ENCODE data around the gene RIMS4. TPM values are rescaled to one million over a fixed set of nuclear protein-coding genes. Genes with fewer than 3 reads are reported as not detected.

The RIMS4 gene
- polyA plus RNA-seq, 3 donors from 2014 or later, result not detected

DNA sequence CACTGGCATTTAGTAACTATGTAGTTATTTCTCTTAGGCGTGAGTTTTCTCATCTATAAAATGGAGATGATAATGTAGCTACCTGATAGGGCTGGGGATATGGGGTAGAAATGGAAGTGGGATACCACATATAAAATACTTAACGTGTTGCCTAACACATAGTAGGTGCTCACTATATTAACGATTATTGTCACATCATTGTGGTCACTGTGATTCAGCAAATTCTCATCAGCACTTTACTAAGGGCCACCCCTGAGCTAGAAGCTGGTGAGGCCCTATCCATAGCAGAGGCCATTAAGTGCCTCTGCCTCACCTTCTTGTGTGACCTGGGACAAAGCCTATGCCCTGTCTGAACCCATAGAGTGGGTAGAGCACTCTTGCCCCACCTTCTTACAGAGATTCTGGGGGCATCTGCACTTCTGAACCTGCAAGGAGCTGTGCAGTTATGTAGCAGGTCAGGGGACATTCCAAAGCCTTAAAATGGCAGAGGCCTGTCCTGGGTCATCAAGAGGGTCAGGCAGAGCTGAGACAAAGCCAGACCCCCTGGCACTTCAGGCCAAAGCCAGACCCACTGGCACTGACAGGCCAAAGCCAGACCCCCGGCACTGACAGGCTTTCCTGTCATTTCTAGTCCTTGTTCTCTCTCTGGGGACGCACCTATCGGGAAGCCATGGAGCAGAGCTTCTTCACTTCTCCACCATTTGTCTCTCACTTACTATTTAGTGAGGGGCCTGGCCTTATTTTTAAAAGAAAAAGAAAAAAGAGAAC, 7.0 kb upstream of the RIMS4 start:
- Mint-ChIP-seq H3K27me3 (ENCODE audit: low read depth in 3 of 3) (peaks cover 1 to 4% (median 2%) of the 10 kb centered on the region in 3 donors), H3K9me3 (no peaks in the 10 kb centered on the region), H3K27ac (no peak overlapping the region), H3K36me3 (no peaks in the 10 kb centered on the region), H3K4me1 (no peaks in the 10 kb centered on the region), H3K4me3 (no peak overlapping the region)
- DNase-seq, result no peak

DNA sequence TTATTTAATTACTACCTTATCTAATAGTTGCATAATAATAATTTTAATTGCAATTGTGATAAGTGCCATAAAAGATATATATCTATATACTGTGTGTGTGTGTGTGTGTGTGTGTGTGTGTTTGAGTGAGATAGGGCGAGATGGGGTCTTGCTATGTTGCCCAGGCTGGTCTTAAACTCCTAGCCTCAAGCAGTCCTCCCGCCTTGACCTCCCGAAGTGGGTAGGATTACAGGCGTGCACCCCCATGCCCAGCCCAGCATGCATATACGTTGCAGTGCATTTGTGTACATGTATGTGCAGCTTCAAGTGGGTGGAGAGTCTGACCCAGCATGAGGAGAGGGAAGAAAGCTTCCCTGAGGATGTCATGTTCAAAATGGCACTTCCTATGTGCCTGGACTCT, 4.6 kb upstream of the RIMS4 start:
- DNase-seq, result no peak
- Mint-ChIP-seq H3K36me3 (no peaks in the 10 kb centered on the region), H3K4me3 (no peak overlapping the region), H3K4me1 (peaks cover 7 to 8% of the 10 kb centered on the region in 2 donors), H3K27me3 (ENCODE audit: low read depth in 3 of 3) (peaks cover 4 to 10% (median 5%) of the 10 kb centered on the region in 3 donors), H3K27ac (no peak overlapping the region), H3K9me3 (no peaks in the 10 kb centered on the region)

DNA sequence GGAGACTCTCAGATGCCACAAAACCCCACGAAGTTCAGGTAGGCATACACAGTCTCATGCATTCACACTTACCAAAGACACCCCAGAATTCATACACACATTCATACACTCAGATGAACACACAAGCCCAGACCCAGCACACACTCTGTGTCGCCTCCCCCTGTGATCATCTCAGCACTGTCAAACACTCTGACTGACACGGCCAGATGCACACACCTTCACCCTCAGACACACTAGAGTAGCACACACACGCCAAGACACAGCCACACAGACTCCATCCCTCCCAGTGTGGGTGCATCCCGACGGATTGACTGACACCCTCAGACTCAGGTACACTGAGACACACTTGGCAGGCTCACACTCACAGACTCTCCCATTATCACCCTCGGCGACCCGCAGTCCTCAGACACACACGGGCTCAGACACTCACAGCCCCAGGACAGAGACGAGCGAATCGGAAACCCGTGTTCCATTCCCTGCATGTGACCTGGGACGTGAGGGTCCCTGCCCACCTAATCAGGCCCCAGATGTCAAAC, 872 bp upstream of the RIMS4 start:
- no peak for DNase-seq
- Mint-ChIP-seq H3K9me3 (no peaks in the 10 kb centered on the region), H3K4me3 (peak overlapping the region in 3 of 5 donors; percentile 28 to 63 (median 49)), H3K4me1 (peaks cover 7 to 8% of the 10 kb centered on the region in 2 donors), H3K36me3 (no peaks in the 10 kb centered on the region), H3K27me3 (ENCODE audit: low read depth in 3 of 3) (peaks cover 8 to 33% (median 10%) of the 10 kb centered on the region in 3 donors), H3K27ac (no peak overlapping the region)

DNA sequence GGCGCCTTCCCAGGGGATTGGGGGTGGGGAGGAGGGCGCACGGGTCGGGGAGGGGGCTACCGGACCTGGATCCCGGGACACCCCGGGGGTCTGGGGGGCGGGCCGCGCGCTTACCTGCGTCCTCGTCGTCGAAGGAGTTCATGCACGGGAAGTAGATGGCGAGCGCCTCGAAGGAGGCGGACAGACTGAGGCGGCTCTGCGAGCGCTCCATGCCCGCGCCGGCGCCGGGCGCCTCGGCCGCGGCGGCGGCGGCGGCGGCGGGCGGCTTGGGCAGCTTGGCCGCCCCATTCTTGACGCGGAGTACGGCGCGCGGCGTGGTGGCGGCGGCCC, 320 bp downstream of the RIMS4 start:
- Mint-ChIP-seq H3K4me1 (peaks cover 7 to 8% of the 10 kb centered on the region in 2 donors), H3K27me3 (ENCODE audit: low read depth in 3 of 3) (peaks cover 8 to 34% (median 10%) of the 10 kb centered on the region in 3 donors), H3K4me3 (no peak overlapping the region), H3K27ac (no peak overlapping the region), H3K9me3 (no peaks in the 10 kb centered on the region), H3K36me3 (no peaks in the 10 kb centered on the region)
- DNase-seq, result no peak

DNA sequence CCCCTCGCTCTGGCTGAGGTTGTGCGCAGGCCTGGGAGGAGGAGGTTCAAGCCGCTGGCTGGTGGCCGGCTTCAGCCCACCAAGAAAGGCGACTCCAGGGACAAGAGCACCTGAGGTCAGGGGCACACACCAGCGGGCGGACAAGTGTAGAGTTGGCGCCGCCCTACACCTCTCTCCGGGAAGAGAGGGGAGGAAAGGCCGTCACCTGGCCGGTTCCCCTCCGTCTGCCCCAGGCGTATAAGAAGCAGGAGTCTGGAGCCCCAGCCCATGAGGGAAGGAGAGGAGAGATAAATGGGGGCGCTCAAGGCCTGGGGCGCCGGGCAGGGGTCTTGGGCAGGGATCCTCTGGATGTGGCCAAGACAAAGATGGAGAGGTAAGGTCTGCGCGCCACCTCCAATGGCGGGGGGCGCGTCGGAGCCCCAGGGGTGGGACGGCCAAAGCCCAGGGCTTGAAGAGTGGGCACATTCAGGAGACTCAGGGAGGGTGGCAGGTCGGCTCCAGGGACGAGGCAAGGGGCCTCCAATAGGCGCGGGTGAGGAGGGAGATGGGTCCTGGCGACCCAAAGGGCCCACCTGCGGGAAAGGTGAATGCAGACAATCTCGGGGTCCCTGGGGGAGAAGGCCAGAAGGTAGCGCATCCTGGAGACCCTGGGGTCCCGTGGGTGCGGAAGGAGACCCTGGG, 826 bp downstream of the RIMS4 start:
- no peaks in the 10 kb centered on the region for H3K9me3 Mint-ChIP-seq
- no peak overlapping the region for H3K27ac Mint-ChIP-seq
- peaks cover 7 to 8% of the 10 kb centered on the region in 2 donors for H3K4me1 Mint-ChIP-seq
- no peak overlapping the region for H3K4me3 Mint-ChIP-seq
- H3K36me3 Mint-ChIP-seq, result no peaks in the 10 kb centered on the region
- DNase-seq, result no peak
- H3K27me3 Mint-ChIP-seq (ENCODE audit: low read depth in 3 of 3), result peaks cover 8 to 39% (median 11%) of the 10 kb centered on the region in 3 donors

DNA sequence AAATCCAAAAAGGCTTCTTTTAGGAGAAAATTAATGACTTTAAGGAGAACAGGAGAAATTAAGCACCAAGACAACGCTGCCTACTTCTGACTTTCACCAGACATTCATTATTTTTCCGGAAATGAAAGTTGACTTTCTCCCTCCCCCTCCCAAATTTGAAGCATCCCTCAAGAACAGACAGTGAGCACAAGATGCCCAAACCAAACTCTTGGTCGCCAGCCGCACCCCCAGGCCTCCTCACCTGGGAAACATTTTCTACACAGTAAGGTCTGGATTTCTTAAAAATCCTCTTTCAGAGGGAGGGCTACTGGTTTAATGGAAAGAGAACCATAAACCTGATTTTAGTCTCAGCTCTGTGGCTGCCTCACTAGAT, 2.7 kb downstream of the RIMS4 start:
- Mint-ChIP-seq H3K36me3 (no peaks in the 10 kb centered on the region), H3K4me1 (peaks cover 7 to 8% of the 10 kb centered on the region in 2 donors), H3K27me3 (ENCODE audit: low read depth in 3 of 3) (peaks cover 8 to 38% (median 14%) of the 10 kb centered on the region in 3 donors), H3K4me3 (no peak overlapping the region), H3K9me3 (no peaks in the 10 kb centered on the region), H3K27ac (no peak overlapping the region)
- DNase-seq, result no peak

DNA sequence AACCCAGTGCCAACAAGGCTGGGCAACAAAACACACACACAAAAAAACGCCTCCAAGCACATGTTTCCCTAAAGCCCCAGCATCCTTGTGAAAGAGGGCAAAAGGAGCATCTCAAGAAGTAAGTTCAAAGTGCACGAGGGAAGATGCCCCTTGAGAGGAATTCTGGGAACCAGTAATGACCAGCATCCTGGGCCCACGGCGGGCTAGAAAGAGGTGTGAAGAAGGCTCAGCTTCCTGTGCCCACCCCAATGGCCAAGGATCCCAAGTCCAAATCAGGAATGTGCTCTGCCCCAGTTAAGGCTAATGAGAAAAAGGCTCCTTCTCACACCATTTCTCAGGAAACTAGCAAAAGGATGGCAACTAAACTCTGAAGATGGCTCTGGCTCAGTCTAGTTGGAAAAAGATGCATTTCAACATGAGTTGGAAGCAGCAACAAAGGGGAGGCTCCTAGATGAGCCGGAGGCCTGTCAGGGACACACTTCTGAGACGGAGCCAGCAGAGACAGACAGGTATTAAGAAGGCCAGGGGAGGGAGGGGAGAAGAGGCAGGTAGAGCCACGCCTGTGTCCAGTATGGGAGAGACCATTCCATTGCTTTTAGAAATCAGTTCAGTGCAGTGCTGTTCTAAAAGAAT, 3.2 kb downstream of the RIMS4 start:
- no peak overlapping the region for H3K27ac Mint-ChIP-seq
- H3K36me3 Mint-ChIP-seq, result no peaks in the 10 kb centered on the region
- peaks cover 7 to 8% of the 10 kb centered on the region in 2 donors for H3K4me1 Mint-ChIP-seq
- H3K4me3 Mint-ChIP-seq, result no peak overlapping the region
- H3K27me3 Mint-ChIP-seq (ENCODE audit: low read depth in 3 of 3), result peaks cover 8 to 36% (median 14%) of the 10 kb centered on the region in 3 donors
- no peaks in the 10 kb centered on the region for H3K9me3 Mint-ChIP-seq
- no peak for DNase-seq

DNA sequence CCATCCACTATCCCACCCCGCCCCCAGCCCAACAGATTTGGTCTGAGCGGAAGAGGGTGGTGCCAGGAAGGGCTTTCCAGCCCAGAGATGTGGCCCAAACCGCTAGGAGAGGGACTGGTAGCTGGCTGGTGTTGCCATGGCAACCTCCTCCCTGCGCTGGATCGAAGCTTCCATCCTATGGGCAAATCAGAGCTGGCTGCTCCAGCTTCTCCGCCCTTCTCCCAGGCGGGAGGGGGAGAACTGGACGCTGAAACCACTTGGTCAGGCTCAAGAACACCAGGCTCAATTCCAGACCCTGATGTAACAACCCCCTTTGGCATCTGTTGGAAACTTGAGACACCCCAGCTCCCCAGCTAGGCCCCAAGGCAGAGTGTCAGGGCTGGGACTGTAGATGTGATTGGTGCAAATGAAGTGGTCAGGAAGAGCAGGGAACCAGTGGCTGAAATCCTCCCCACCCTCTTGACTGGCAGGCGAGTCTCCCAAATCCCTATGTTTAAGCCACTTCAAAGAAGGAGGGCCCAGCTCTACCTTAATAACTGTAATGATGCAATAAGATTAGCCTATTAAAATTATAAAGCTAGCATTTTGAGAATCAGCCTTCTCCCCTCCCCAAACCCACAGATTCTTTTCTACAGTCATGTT, 4.2 kb downstream of the RIMS4 start:
- H3K4me3 Mint-ChIP-seq, result no peak overlapping the region
- H3K36me3 Mint-ChIP-seq, result no peaks in the 10 kb centered on the region
- H3K27me3 Mint-ChIP-seq (ENCODE audit: low read depth in 3 of 3), result peaks cover 6 to 31% (median 12%) of the 10 kb centered on the region in 3 donors

DNA sequence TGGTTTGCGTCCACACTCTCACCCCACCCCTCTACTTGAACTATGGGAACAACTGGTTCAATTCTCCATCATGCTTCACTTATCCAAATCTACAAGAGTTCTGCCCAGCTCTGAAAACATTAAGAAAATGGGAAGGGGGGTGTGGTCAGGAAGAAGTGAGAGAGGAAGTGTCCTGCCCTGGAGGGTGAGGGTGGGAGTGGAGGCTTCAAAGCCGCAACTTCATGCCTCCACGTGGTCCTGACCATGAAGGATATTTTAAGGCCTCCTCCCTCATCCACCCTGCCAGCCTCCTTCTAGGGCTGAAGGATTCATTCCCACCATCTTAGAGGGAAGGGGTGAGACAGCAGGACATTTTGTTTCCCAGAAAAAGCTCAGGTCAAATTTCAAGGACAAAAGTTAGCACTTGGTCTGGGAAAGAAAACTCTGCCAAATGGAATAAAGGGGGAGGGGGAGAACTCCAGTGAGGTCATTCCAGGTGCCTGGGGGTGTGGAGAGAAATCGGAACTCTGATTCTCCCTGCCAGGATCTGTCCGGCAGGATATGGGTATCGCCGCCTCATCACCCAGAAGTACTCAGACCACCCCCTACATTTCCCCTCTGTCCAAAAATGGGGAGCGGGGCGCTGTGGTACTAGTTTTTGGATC, 4.9 kb downstream of the RIMS4 start:
- H3K4me1 Mint-ChIP-seq, result no peaks in the 10 kb centered on the region
- no peaks in the 10 kb centered on the region for H3K36me3 Mint-ChIP-seq
- H3K27me3 Mint-ChIP-seq (ENCODE audit: low read depth in 3 of 3), result peaks cover 5 to 30% (median 11%) of the 10 kb centered on the region in 3 donors
- H3K4me3 Mint-ChIP-seq, result no peak overlapping the region
- no peak for DNase-seq
- H3K27ac Mint-ChIP-seq, result no peak overlapping the region
- no peaks in the 10 kb centered on the region for H3K9me3 Mint-ChIP-seq

More for the DNA sequence above, 4.2 kb downstream of the RIMS4 start:
- Mint-ChIP-seq H3K27ac (no peak overlapping the region), H3K4me1 (peaks cover 2 to 3% of the 10 kb centered on the region in 2 donors), H3K9me3 (no peaks in the 10 kb centered on the region)
- DNase-seq, result no peak

DNA sequence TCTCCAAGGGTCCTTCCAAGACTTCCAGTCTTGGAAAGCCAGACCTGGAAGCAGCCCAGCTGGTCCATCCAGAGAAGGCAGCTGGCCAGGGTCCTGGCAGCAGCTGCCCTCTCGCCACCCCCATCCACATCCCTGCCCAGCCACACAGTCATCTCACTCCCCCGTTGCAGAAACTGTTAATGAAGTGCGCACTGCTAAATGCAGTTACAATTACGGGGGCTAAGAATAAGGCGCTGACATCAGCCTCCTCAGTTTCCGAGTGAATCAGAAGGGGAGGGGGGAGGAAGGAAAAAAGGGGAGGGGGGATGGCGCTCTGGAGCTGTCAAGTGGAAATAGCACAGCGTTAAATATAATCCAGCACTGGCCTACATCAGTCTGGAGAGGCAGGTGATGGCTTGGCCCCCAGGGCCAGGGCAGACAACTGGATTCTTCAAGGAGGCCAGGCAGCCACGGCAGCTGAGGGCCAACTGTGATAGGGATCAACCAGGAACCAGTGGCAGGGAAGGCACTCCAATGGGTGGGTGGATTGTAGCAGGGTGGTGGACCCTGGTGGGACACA, 6.9 kb downstream of the RIMS4 start:
- no peak for DNase-seq
- H3K36me3 Mint-ChIP-seq, result no peaks in the 10 kb centered on the region
- no peak overlapping the region for H3K27ac Mint-ChIP-seq
- H3K9me3 Mint-ChIP-seq, result no peaks in the 10 kb centered on the region
- H3K4me1 Mint-ChIP-seq, result no peaks in the 10 kb centered on the region
- H3K27me3 Mint-ChIP-seq (ENCODE audit: low read depth in 3 of 3), result peaks cover 5 to 23% (median 7%) of the 10 kb centered on the region in 3 donors
- no peak overlapping the region for H3K4me3 Mint-ChIP-seq

DNA sequence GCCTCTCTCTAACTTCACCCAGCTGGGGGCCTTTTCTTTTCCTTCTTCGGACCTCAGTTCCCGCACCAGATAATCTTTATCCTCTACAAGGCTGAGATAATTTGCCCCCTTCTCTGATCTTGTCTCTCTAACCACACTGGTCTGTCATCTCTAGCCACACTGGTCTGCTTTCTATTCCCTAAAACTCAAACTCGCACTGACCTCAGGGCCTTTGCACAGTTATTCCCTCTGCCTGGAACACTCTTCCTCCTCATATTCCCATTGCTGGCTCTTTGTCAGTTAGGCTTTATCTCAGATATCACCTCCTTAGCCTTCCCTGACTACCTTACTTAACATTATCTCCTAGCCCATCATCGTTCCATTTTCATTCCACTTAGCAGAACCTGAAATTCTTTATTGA, 7.6 kb downstream of the RIMS4 start:
- Mint-ChIP-seq H3K9me3 (no peaks in the 10 kb centered on the region), H3K4me3 (no peak overlapping the region), H3K36me3 (no peaks in the 10 kb centered on the region), H3K4me1 (no peaks in the 10 kb centered on the region), H3K27me3 (ENCODE audit: low read depth in 3 of 3) (peaks cover 2 to 20% (median 6%) of the 10 kb centered on the region in 3 donors), H3K27ac (no peak overlapping the region)
- DNase-seq, result no peak

DNA sequence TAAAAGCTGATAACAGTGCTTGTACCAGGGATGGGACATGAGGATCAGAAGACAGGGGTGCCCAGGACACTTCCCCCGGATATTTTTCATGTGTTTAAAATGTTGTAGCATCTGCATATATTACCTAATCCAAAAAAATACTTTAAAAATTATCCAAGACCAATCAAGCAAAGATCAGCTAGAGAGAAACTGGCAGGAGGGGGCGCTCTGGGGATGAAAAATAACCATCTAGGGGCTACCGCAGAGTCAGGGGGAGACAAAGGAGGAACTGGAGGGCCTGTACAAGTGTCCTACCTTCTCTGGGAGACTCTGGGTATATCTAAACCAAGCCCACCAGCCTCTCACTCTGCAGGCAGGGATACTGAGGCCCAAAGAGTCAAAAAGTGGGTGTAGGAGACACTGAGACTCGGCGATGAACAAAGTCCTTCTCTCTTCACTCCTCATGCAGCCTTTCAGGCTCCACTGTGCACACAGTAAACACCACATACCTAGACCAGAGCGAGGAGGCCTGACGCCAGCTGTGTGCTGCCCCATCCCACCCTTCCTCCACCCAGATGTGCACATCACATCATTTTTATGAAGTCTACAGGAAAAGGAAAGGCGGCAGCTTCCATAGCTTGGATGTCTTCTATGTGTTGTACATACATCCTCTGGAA, 9.8 kb downstream of the RIMS4 start:
- Mint-ChIP-seq H3K27ac (no peak overlapping the region), H3K4me3 (no peak overlapping the region), H3K9me3 (no peaks in the 10 kb centered on the region), H3K4me1 (no peaks in the 10 kb centered on the region), H3K36me3 (no peaks in the 10 kb centered on the region), H3K27me3 (ENCODE audit: low read depth in 3 of 3) (peaks cover 0 to 13% (median 7%) of the 10 kb centered on the region in 3 donors)
- DNase-seq, result no peak

DNA sequence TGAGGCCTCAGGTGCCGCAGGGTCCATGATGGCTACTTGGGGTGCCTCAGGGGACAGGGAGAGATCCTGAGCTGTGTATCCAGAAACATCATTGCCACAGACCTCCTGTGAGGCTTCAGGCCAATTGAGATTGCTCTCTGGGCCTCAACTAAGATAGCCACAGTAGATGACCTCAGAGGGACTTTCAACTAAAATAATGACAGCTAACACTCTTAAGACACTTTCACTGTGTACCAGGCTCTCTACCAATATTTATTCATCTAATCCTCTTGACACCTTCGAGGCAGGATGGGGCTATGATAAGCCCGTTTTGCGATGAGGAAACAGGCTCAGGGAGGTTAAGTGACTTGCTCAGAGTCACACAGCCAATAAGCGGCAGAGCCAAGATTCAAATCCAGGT, 10.7 kb downstream of the RIMS4 start:
- no peaks in the 10 kb centered on the region for H3K4me1 Mint-ChIP-seq
- peaks cover 0 to 9% (median 7%) of the 10 kb centered on the region in 3 donors for H3K27me3 Mint-ChIP-seq (ENCODE audit: low read depth in 3 of 3)
- no peak overlapping the region for H3K27ac Mint-ChIP-seq

More for the DNA sequence above, 10.7 kb downstream of the RIMS4 start:
- Mint-ChIP-seq H3K36me3 (no peaks in the 10 kb centered on the region), H3K9me3 (no peaks in the 10 kb centered on the region), H3K4me3 (no peak overlapping the region)
- no peak for DNase-seq
